K562 (cell line): Measurements from ENCODE around the gene CSMD2.

Source experiments
- ARHGAP35 ChIP-seq: fragments of 450-650 bp; IDR thresholded peaks from 2 replicates; pipeline ENCODE4 v1.6.1; 2018; ENCODE audit not compliant: partially characterized antibody
- ARID3B ChIP-seq: fragments of 250-450 bp; sonication (Bioruptor Pico); IDR thresholded peaks from 2 replicates; pipeline ENCODE4 v1.4.0; 2020; ENCODE audit warnings: borderline replicate concordance
- BHLHE40 ChIP-seq: IDR thresholded peaks from 2 replicates; pipeline ENCODE4 v1.6.1; 2011; ENCODE audit warnings: low read length, improper control_type of control experiment
- CTCF ChIP-seq, 3 experiments: IDR thresholded peaks in 2 of 3; conservative IDR thresholded peaks in 1 of 3; 2 replicates each; pipeline ENCODE4 v1.5.1; 2011 to 2012; ENCODE audit warnings: low read length in 3 of 3, mild to moderate bottlenecking in 3 of 3, control low read depth in 2 of 3, improper control_type of control experiment in 1 of 3, inconsistent platforms in 1 of 3, low read depth in 1 of 3, mixed read lengths in 1 of 3, moderate library complexity in 1 of 3; ENCODE audit not compliant: insufficient read depth in 2 of 3
- JUND ChIP-seq, 2 experiments: IDR thresholded peaks; 2 replicates in 1 of 2; 3 replicates in 1 of 2; pipeline ENCODE4 v1.6.1; 2011; ENCODE audit warnings: borderline replicate concordance in 2 of 2, low read depth in 2 of 2, low read length in 2 of 2, improper control_type of control experiment in 1 of 2, missing biosample characterization in 1 of 2, missing genetic modification characterization in 1 of 2, missing genetic modification reagents in 1 of 2
- MCM7 ChIP-seq, 2 experiments: fragments of 450-650 bp; IDR thresholded peaks; 2 replicates each; pipeline ENCODE4 v1.6.1; 2016 to 2018
- NEUROD1 ChIP-seq: fragments of 150-350 bp; IDR thresholded peaks from 2 replicates; pipeline ENCODE4 v1.6.1; 2014; ENCODE audit warnings: borderline replicate concordance, low read length, low read depth; ENCODE audit not compliant: partially characterized antibody
- SIX5 ChIP-seq, 2 experiments: IDR thresholded peaks; 2 replicates each; pipeline ENCODE4 v1.6.1; 2011; ENCODE audit warnings: low read length in 2 of 2, borderline replicate concordance in 1 of 2, low read depth in 1 of 2, mild to moderate bottlenecking in 1 of 2, moderate library complexity in 1 of 2; ENCODE audit not compliant: insufficient read depth in 1 of 2
- U2AF1 ChIP-seq: fragments of 200-400 bp; formaldehyde crosslinking; optimal IDR thresholded peaks from 2 replicates; pipeline ENCODE3; 2017; ENCODE audit warnings: mild to moderate bottlenecking, low read depth, low read length, moderate library complexity
- ZNF589 ChIP-seq: fragments of 200-800 bp; sonication (Bioruptor generic); IDR thresholded peaks from 2 replicates; pipeline ENCODE4 v1.6.1; 2016; ENCODE audit warnings: low read depth, missing genetic modification characterization, missing compliant biosample characterization
- TF ChIP-seq, protein P1 (sequence below), 2 experiments: fragments of 450-650 bp in 1 of 2; sonication (generic) in 1 of 2; formaldehyde crosslinking; conservative IDR thresholded peaks; 2 replicates each; pipeline versions ENCODE4 v1.4.0 to v1.8.1; 2020 to 2022; ENCODE audit warnings: mild to moderate bottlenecking in 1 of 2, missing genetic modification reagents in 1 of 2

GRCh38 chr1:33784876-33785275 is 380.2 kb downstream of the CSMD2 start:
- TF ChIP-seq SIX5 (IDR thresholded peaks at IDR 0.05; ENCODE audit: borderline replicate concordance in 1 of 2, insufficient read depth in 1 of 2, low read depth in 1 of 2, low read length in 2 of 2): no peak
- TF ChIP-seq MCM7 (IDR thresholded peaks at IDR 0.05): no peak
- no peak for TF ChIP-seq CTCF (IDR thresholded peaks at IDR 0.05 in 2 of 3, conservative IDR thresholded peaks at IDR 0.05 in 1 of 3; ENCODE audit: insufficient read depth in 2 of 3, low read depth in 1 of 3, low read length in 3 of 3)
- no peak for TF ChIP-seq BHLHE40
- TF ChIP-seq NEUROD1: no peak
- TF ChIP-seq, protein P1, sequence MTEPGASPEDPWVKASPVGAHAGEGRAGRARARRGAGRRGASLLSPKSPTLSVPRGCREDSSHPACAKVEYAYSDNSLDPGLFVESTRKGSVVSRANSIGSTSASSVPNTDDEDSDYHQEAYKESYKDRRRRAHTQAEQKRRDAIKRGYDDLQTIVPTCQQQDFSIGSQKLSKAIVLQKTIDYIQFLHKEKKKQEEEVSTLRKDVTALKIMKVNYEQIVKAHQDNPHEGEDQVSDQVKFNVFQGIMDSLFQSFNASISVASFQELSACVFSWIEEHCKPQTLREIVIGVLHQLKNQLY (CRISPR knock-in tag; conservative IDR thresholded peaks at IDR 0.05): no peak
- TF ChIP-seq U2AF1: no peak
- TF ChIP-seq JUND (IDR thresholded peaks at IDR 0.05; ENCODE audit: borderline replicate concordance, low read depth, low read length): no peak
- no peak for TF ChIP-seq JUND (tag; IDR thresholded peaks at IDR 0.05; ENCODE audit: borderline replicate concordance, low read depth, low read length)
- no peak for TF ChIP-seq ZNF589
- TF ChIP-seq ARHGAP35: no peak
- no peak for TF ChIP-seq ARID3B (CRISPR knock-in tag)
